Ovary (tissue), 9 donors: ENCODE results near the gene WIPI1. TPM values are rescaled to one million over a fixed set of nuclear protein-coding genes. Genes with fewer than 3 reads are reported as not detected.

Experiments used
- DNase-seq, 5 donors: peaks; one replicate each; pipeline ENCODE4 v3.0.0-alpha.2; 2019 to 2020
- H3K27ac ChIP-seq, 2 donors: fragments of 200-600 bp; one replicate each; pipeline versions ENCODE4 v1.5.1 to v1.8.0; 2019 to 2022
- H3K27me3 ChIP-seq: fragments of 200-600 bp; one replicate; pipeline ENCODE4 v1.8.0; 2022
- H3K36me3 ChIP-seq: fragments of 200-600 bp; sonication (generic); one replicate; pipeline ENCODE4 v1.5.1; 2019
- H3K4me1 ChIP-seq: one replicate; pipeline ENCODE4 v1.8.1; 2013; ENCODE audit warnings: mild to moderate bottlenecking, moderate library complexity; ENCODE audit not compliant: insufficient read depth
- H3K4me3 ChIP-seq: fragments of 200-600 bp; sonication (generic); one replicate; pipeline ENCODE4 v1.5.1; 2017
- H3K9me3 ChIP-seq, 2 donors: fragments of 200-600 bp in 1 of 2; sonication (generic) in 1 of 2; one replicate each; pipeline versions ENCODE4 v1.5.1 to v1.8.1; 2013 to 2019; ENCODE audit warnings: mild to moderate bottlenecking in 1 of 2, moderate library complexity in 1 of 2
- EP300 ChIP-seq: sonication (generic); formaldehyde crosslinking; IDR thresholded peaks from one replicate; pipeline ENCODE4 v1.6.1; 2017; ENCODE audit warnings: antibody characterized with exemption
- POLR2A ChIP-seq: fragments of 450-650 bp; IDR thresholded peaks from one replicate; pipeline ENCODE4 v1.6.1; 2017; ENCODE audit warnings: antibody characterized with exemption, mild to moderate bottlenecking, moderate library complexity
- WGBS, 3 donors: extraction: QIAGEN DNeasy Blood & Tissue Kit in 1 of 3; methylation state at CpG; one replicate each; pipeline versions ENCODE4 v1.1.5 to v1.1.7; 2013 to 2017; 5-methylcytosine and 5-hydroxymethylcytosine counted together
- intact Hi-C, 4 donors: fragments of 100-400 bp; cut with DNase I; formaldehyde crosslinking; loops; one replicate each; pipeline versions ENCODE4 v1.11.0 to v1.15.1; 2022 to 2023
- polyA plus RNA-seq, 2 donors: library from polyadenylated mRNA; stranded (reverse); fragments of 200-250 nt in 1 of 2; fragments of 350-450 nt in 1 of 2; fragmentation: Illumina TruSeq in 1 of 2; extraction: RNeasy Lipid Tissue Mini Kit (QIAGEN cat#74804) in 1 of 2; gene quantifications; one replicate each; pipeline ENCODE4 v1.2.3, GENCODE V29; 2013 to 2014
- total RNA-seq, 7 donors: library from RNA; depleted of rRNA in 2 of 7; stranded (reverse); fragments of >200 nt in 2 of 7; fragmentation: NEBNext Ultra II Directional in 3 of 7; extraction: Animal tissue kit (Norgen Biotek cat#: 25700) in 3 of 7; gene quantifications; one replicate each; pipeline versions ENCODE4 v1.1.0 to v1.2.4, GENCODE V29; 2016 to 2023
- TF ChIP-seq, protein P1 (sequence below), 3 donors: fragments of 450-650 bp in 2 of 3; fragments of 200-600 bp in 1 of 3; IDR thresholded peaks; one replicate each; pipeline versions ENCODE4 v1.5.1 to v1.8.0; 2016 to 2022; ENCODE audit warnings: antibody characterized with exemption in 3 of 3, mild to moderate bottlenecking in 1 of 3
- donor health status: DM: no; HTN: no; CAD: no; lungs with moderate emphysema.
- donor health status: DM: no; HTN: no; CAD: no.
- donor health status: Bipolar disorder and iron deficiency.
- donor health status: DM: yes; HTN: yes; CAD: no.
- donor health status: DM: no; HTN: no; CAD: no.
- donor health status: DM: yes; HTN: yes; CAD: no.

Gene WIPI1
- total and polyA plus RNA-seq, 9 donors, result 15.9 to 53.3 (median 21.3) TPM

DNA sequence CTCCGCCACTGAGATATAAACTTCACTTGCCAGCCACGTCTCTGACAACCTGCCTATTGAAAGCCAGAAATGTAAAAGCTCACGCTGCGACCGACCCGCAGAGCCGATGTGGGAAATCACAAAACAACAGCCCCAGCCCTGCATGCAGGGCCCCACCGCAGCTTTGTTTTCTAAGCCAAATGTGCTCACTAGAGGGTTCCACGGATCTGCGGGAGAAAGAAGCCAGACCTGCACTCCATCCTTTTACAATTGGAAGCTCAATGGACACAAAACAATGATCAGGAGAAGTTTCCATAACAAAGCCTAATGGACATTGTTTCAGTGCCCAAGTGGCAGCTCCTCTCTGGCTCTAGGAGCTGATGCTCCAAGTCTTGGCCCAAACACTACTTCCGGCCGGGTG lies 33.1 kb downstream of the WIPI1 start:
- no peak overlapping the region for H3K4me3 ChIP-seq
- H3K27ac ChIP-seq, result no peak overlapping the region
- no peak for DNase-seq
- H3K4me1 ChIP-seq, result no peaks in the 10 kb centered on the region
- 81 to 86% (median 82%) methylated on average over 12 of the region's 12 CpGs for WGBS, 3 donors
- H3K36me3 ChIP-seq, result no peaks in the 10 kb centered on the region
- no peaks in the 10 kb centered on the region for H3K9me3 ChIP-seq
- no peak for TF ChIP-seq POLR2A
- TF ChIP-seq, protein P1, sequence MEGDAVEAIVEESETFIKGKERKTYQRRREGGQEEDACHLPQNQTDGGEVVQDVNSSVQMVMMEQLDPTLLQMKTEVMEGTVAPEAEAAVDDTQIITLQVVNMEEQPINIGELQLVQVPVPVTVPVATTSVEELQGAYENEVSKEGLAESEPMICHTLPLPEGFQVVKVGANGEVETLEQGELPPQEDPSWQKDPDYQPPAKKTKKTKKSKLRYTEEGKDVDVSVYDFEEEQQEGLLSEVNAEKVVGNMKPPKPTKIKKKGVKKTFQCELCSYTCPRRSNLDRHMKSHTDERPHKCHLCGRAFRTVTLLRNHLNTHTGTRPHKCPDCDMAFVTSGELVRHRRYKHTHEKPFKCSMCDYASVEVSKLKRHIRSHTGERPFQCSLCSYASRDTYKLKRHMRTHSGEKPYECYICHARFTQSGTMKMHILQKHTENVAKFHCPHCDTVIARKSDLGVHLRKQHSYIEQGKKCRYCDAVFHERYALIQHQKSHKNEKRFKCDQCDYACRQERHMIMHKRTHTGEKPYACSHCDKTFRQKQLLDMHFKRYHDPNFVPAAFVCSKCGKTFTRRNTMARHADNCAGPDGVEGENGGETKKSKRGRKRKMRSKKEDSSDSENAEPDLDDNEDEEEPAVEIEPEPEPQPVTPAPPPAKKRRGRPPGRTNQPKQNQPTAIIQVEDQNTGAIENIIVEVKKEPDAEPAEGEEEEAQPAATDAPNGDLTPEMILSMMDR (IDR thresholded peaks at IDR 0.05), result no peak
- no peak for TF ChIP-seq EP300
- no peaks in the 10 kb centered on the region for H3K27me3 ChIP-seq
- intact Hi-C loops, result no loop called here

DNA sequence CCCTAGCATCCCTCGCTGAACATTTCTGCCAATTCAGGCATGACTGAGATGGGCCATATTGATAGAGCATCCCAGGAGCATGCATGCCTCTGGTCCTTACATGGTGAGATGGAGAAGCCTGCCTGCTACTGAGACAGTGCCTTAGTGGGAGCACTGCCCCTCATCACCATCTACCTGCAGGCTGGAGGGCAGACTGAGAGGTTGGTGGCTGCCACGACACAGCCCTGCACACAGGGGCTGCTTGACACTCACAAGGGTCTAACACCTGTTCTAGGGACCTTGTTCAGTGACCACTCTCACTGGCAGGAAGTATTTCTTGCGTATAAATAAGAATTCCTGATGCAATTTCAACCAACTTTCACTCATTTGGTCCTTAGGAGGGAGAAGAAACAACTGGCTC lies 34.0 kb downstream of the WIPI1 start:
- WGBS, 3 donors, result 88 to 93% (median 92%) methylated on average over 3 of the region's 3 CpGs
- no peak for TF ChIP-seq POLR2A
- TF ChIP-seq, protein P1 (IDR thresholded peaks at IDR 0.05), result no peak
- TF ChIP-seq EP300, result no peak
- intact Hi-C loops, result no loop called here
- Histone ChIP-seq H3K9me3 (no peaks in the 10 kb centered on the region), H3K27me3 (no peaks in the 10 kb centered on the region), H3K36me3 (no peaks in the 10 kb centered on the region), H3K4me3 (no peak overlapping the region), H3K4me1 (no peaks in the 10 kb centered on the region), H3K27ac (no peak overlapping the region)
- no peak for DNase-seq

DNA sequence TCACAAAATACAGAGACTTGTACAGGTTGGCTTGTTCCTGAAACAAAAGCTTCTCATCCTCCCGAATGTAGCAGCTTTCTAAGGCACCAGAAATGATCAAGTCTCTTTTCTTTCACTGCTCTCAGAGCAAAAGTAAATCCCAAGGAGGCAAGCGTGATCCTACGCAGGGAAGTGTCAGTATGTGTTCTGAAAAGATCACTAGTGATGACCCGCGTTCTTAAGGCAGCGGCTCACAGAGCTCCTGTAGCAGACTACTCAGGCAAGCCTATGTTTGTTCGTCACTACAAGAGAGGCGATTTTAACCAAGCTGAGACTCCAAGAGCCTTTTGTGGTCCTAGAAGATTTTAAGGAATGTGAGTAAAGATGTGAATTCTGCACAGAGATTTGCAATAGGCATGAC lies 34.5 kb downstream of the WIPI1 start:
- no peak for TF ChIP-seq EP300
- TF ChIP-seq POLR2A, result no peak
- TF ChIP-seq, protein P1 (IDR thresholded peaks at IDR 0.05), result no peak
- H3K9me3 ChIP-seq, result no peaks in the 10 kb centered on the region
- WGBS, 3 donors, result 91 to 97% (median 92%) methylated on average over 8 of the region's 8 CpGs
- no peak overlapping the region for H3K4me3 ChIP-seq
- H3K27ac ChIP-seq, result no peak overlapping the region
- intact Hi-C loops, result no loop called here
- DNase-seq, result no peak
- H3K27me3 ChIP-seq, result no peaks in the 10 kb centered on the region
- no peaks in the 10 kb centered on the region for H3K36me3 ChIP-seq
- no peaks in the 10 kb centered on the region for H3K4me1 ChIP-seq

DNA sequence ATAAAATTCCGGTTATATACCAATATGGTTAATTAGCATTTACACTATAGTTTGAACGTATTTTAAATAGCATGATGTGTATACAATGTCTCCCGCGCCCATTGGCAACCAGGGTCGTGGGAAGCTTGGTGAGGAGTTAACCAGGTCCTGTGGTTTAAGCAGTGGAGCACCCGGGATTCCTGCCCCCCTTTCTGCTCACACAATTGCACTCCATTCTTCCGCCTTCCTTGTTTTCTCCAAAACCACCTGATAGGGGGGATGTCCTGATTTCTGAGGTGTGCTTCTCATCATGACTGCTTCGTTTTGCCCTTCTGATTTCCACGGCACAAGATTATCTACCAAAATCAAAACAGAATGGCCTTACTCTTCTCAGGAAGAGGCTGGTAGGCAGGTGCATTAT lies 35.8 kb downstream of the WIPI1 start:
- TF ChIP-seq POLR2A, result no peak
- DNase-seq, result no peak
- no peak overlapping the region for H3K27ac ChIP-seq
- no peaks in the 10 kb centered on the region for H3K9me3 ChIP-seq
- H3K4me3 ChIP-seq, result no peak overlapping the region
- intact Hi-C loops, result no loop called here
- 85 to 89% (median 87%) methylated on average over 9 of the region's 9 CpGs for WGBS, 3 donors
- no peaks in the 10 kb centered on the region for H3K36me3 ChIP-seq
- H3K4me1 ChIP-seq, result no peaks in the 10 kb centered on the region
- H3K27me3 ChIP-seq, result no peaks in the 10 kb centered on the region

DNA sequence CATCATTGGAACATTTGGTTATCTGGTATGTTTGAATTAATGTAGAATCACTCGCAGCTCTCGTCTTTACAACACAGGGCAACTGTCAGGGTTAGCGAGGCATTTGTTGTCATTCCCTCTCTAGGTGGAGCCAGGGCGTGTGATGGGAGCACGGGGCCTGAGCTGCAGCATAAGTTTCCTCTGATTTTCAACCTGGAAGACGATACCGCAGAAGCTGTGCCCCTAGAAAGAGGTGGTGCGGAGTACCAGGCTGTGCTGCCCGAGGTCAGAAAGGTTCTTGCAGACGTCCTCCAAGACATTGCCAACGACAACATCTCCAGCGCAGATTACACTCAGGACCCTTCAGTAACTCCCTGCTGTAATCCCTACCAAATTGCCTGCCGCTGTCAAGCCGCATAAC lies 37.2 kb downstream of the WIPI1 start:
- Histone ChIP-seq H3K27ac (no peak overlapping the region), H3K4me1 (no peaks in the 10 kb centered on the region), H3K27me3 (no peaks in the 10 kb centered on the region), H3K9me3 (no peaks in the 10 kb centered on the region), H3K4me3 (no peak overlapping the region), H3K36me3 (no peaks in the 10 kb centered on the region)
- intact Hi-C loops, result no loop called here
- no peak for DNase-seq
- 87 to 91% (median 91%) methylated on average over 14 of the region's 14 CpGs for WGBS, 3 donors
- TF ChIP-seq EP300 (no peak), POLR2A (no peak)
- TF ChIP-seq, protein P1 (IDR thresholded peaks at IDR 0.05), result no peak
